MCF 10A (cell line): ENCODE data around the gene PHF1. TPM values are rescaled to one million over a fixed set of nuclear protein-coding genes. Genes with fewer than 3 reads are reported as not detected.

Experiments
- BruUV-seq: library from RNA; stranded (reverse); fragments of 400-500 nt; replicated peaks from 2 replicates; lab custom pipeline; 2021; lab: Mats Ljungman, UMichigan
- CTCF ChIA-PET: fragments of 300-600 bp; sonication (Branson Sonifier 250); formaldehyde crosslinking; extraction: SDS; loops from one replicate; lab custom pipeline; 2021; ENCODE audit warnings: antibody characterized with exemption, inconsistent platforms; lab: Yijun Ruan, JAX
- POLR2A ChIA-PET: fragments of 300-600, 350-650 bp; sonication (Branson Sonifier 250); formaldehyde crosslinking; extraction: SDS; loops from one replicate; lab custom pipeline; 2020; ENCODE audit warnings: antibody characterized with exemption, inconsistent platforms; lab: Yijun Ruan, JAX
- DNase-seq: peaks from one replicate; pipeline ENCODE4 v3.0.0-alpha.2; 2018; ENCODE audit not compliant: unreplicated experiment
- H3K27ac Mint-ChIP-seq: one replicate; pipeline ENCODE4 v1.8.0; 2022; ENCODE audit warnings: mild to moderate bottlenecking, low read depth, mixed read lengths; ENCODE audit not compliant: unreplicated experiment
- H3K27me3 Mint-ChIP-seq: one replicate; pipeline ENCODE4 v1.8.0; 2022; ENCODE audit warnings: mixed read lengths; ENCODE audit not compliant: insufficient read depth, unreplicated experiment
- H3K36me3 Mint-ChIP-seq: one replicate; pipeline ENCODE4 v1.8.0; 2022; ENCODE audit warnings: mild to moderate bottlenecking, moderate library complexity, mixed read lengths; ENCODE audit not compliant: insufficient read depth, unreplicated experiment
- H3K4me1 Mint-ChIP-seq: one replicate; pipeline ENCODE4 v1.8.0; 2022; ENCODE audit warnings: mixed read lengths; ENCODE audit not compliant: insufficient read depth, unreplicated experiment
- H3K4me3 Mint-ChIP-seq: one replicate; pipeline ENCODE4 v1.8.0; 2022; ENCODE audit warnings: mild to moderate bottlenecking, moderate library complexity, mixed read lengths; ENCODE audit not compliant: unreplicated experiment
- H3K9me3 Mint-ChIP-seq: one replicate; pipeline ENCODE4 v1.8.0; 2022; ENCODE audit warnings: mixed read lengths; ENCODE audit not compliant: unreplicated experiment
- CTCF ChIP-seq: fragments of 200-600 bp; IDR thresholded peaks from one replicate; pipeline ENCODE4 v1.8.0; 2022; ENCODE audit warnings: antibody characterized with exemption, mild to moderate bottlenecking; ENCODE audit not compliant: unreplicated experiment
- intact Hi-C: fragments of 100-400 bp; cut with micrococcal nuclease; formaldehyde crosslinking; loops from 2 replicates; pipeline ENCODE4 v1.14.1; 2022
- total RNA-seq: library from RNA; stranded (reverse); gene quantifications from 2 replicates; pipeline ENCODE4 v1.2.3, GENCODE V29; 2022

The PHF1 gene
- total RNA-seq, 1 experiment from 2014 or later, result 28.9 TPM

- ChIA-PET CTCF (interaction anchor here (0.6 to 1.3 kb wide), 11 partner anchors 9 to 199 kb away, joined by 3 to 6 read pairs (median 4); no protein-coding TSS in a partner anchor), POLR2A (interaction anchor here (0.5 to 3.2 kb wide), 28 partner anchors 9 to 1691 kb away, joined by 3 to 35 read pairs (median 5); partner anchors contain the start of genes BAK1, CUTA, HSD17B8 and PFDN6)
- Mint-ChIP-seq H3K27ac (peak overlapping the region; percentile 85), H3K9me3 (no peaks in the 10 kb centered on the region), H3K4me3 (peak overlapping the region; percentile 97), H3K4me1 (peaks cover 61% of the 10 kb centered on the region), H3K36me3 (no peaks in the 10 kb centered on the region), H3K27me3 (no peaks in the 10 kb centered on the region)
- peak; percentile 68 for TF ChIP-seq CTCF
- intact Hi-C loops, result loop anchor here (1.0 to 10.0 kb wide), 3 partner anchors 35 to 279 kb away; partner anchors contain the start of genes KIFC1 and RGL2
- peak; percentile 83 for DNase-seq
- no TSS peak for BruUV-seq
Observed at GRCh38 chr6:33425668-33426577, 15.1 kb downstream of the PHF1 start.

GRCh38 chr6:33426590-33427511 is 16.0 kb downstream of the PHF1 start:
- no TSS peak for BruUV-seq
- no peak for DNase-seq
- H3K36me3 Mint-ChIP-seq, result no peaks in the 10 kb centered on the region
- H3K27me3 Mint-ChIP-seq, result no peaks in the 10 kb centered on the region
- POLR2A ChIA-PET, result interaction anchor here (0.6 to 3.2 kb wide), 17 partner anchors 10 to 1273 kb away, joined by 3 to 35 read pairs (median 5); partner anchors contain the start of genes BAK1, CUTA, HSD17B8 and PHF1
- H3K4me1 Mint-ChIP-seq, result peaks cover 64% of the 10 kb centered on the region
- intact Hi-C loops, result loop anchor here (5.0 to 10.0 kb wide), 2 partner anchors 130 to 278 kb away; partner anchors contain the start of gene RGL2
- H3K27ac Mint-ChIP-seq, result peak overlapping the region; percentile 85
- peak overlapping the region; percentile 97 for H3K4me3 Mint-ChIP-seq
- CTCF ChIA-PET, result interaction anchor here (0.6 to 1.3 kb wide), 7 partner anchors 10 to 198 kb away, joined by 3 to 4 read pairs (median 3); no protein-coding TSS in a partner anchor
- TF ChIP-seq CTCF, result no peak
- no peaks in the 10 kb centered on the region for H3K9me3 Mint-ChIP-seq

GRCh38 chr6:33427585-33428223 is 16.9 kb downstream of the PHF1 start:
- H3K27me3 Mint-ChIP-seq, result no peaks in the 10 kb centered on the region
- peaks cover 66% of the 10 kb centered on the region for H3K4me1 Mint-ChIP-seq
- no TSS peak for BruUV-seq
- H3K36me3 Mint-ChIP-seq, result no peaks in the 10 kb centered on the region
- DNase-seq, result no peak
- no peak for TF ChIP-seq CTCF
- CTCF ChIA-PET, result no interaction called here
- POLR2A ChIA-PET, result interaction anchor here (0.7 to 2.1 kb wide), 3 partner anchors 10 to 27 kb away, joined by 3 to 15 read pairs (median 4); partner anchors contain the start of gene ZBTB9
- H3K27ac Mint-ChIP-seq, result peak overlapping the region; percentile 72
- intact Hi-C loops, result loop anchor here (5.0 to 10.0 kb wide), 2 partner anchors 130 to 277 kb away; partner anchors contain the start of gene RGL2
- no peaks in the 10 kb centered on the region for H3K9me3 Mint-ChIP-seq
- H3K4me3 Mint-ChIP-seq, result peak overlapping the region; percentile 97
